GM12864 (cell line): Measurements from ENCODE around the gene TAP2.

ENCODE experiments used
- DNase-seq: peaks from one replicate; pipeline ENCODE4 v3.0.0-alpha.2; 2011; ENCODE audit warnings: low read depth
- H3K4me3 ChIP-seq: 2 replicates; pipeline ENCODE4 v1.5.1; 2011; ENCODE audit warnings: mild to moderate bottlenecking, low read depth, low read length, control low read depth
- TF ChIP-seq, protein P1 (sequence below): IDR thresholded peaks from 2 replicates; pipeline ENCODE4 v1.5.1; 2011; ENCODE audit warnings: low read depth, mild to moderate bottlenecking, moderate library complexity, low read length, control low read depth, inconsistent platforms; ENCODE audit errors: missing control alignments

TAP2 gene

DNA sequence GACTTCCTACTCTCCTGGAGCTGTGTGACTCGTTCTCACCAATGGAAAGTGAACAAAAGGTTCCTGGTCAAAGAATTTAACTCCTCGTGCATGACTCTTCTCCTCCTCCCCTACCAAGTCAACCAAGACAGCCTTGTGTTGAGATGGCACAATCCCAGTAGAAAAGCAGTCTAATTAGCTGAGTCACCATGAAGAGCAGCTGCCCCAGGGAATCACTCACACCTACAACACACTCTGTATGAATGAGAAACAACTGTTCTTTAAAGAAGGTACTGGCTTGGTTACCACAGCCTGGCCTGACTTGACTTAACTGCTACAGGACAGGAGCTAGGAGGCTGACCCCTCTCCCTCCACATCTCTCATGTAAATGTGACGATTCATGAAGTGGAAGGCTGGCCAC lies 18.8 kb downstream of the TAP2 start:
- H3K4me3 ChIP-seq, result no peak overlapping the region
- TF ChIP-seq, protein P1, sequence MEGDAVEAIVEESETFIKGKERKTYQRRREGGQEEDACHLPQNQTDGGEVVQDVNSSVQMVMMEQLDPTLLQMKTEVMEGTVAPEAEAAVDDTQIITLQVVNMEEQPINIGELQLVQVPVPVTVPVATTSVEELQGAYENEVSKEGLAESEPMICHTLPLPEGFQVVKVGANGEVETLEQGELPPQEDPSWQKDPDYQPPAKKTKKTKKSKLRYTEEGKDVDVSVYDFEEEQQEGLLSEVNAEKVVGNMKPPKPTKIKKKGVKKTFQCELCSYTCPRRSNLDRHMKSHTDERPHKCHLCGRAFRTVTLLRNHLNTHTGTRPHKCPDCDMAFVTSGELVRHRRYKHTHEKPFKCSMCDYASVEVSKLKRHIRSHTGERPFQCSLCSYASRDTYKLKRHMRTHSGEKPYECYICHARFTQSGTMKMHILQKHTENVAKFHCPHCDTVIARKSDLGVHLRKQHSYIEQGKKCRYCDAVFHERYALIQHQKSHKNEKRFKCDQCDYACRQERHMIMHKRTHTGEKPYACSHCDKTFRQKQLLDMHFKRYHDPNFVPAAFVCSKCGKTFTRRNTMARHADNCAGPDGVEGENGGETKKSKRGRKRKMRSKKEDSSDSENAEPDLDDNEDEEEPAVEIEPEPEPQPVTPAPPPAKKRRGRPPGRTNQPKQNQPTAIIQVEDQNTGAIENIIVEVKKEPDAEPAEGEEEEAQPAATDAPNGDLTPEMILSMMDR, result no peak
- no peak for DNase-seq

DNA sequence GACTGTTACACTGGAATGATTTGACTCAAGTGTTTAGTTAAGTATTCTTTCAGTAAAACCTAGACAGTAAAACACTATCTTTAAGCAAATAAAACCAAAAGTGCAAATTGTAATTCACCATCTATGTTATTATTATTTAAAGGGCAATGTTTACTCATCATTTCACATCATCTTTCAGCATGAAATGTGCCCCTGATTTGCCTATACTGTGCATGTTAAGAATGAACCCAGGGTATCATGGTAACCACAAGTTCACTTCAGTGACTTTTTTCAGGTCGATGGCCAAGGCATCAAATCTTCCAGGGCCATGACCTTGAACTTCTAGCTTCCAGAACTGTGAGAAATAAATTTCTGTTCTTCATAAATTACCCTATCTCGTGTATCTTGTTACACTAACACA lies 19.7 kb downstream of the TAP2 start:
- TF ChIP-seq, protein P1, result no peak

DNA sequence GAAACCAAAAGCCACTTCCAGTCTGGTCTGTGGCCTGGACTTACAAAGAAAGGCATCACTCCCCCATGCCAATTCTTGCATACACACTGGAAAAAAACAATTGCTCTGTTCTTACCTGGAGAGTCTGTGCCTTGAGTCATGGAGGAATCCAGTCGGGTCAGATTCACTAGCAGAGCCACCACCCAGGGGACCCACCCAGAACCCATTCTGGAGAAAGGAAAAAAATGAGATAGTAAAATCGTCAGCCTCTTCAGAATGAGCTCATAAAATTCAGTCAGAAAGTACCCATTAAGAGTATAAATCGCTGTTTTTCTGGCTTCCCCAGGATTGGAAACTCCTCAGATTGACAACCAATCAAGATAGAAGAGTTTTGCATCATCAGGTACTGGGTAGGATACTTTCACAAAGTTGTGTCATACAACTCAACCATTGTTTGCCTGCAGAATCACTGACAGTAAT lies 21.8 kb downstream of the TAP2 start, which contains the start of gene HLA-DOB:
Gene HLA-DOB (minus strand): TSS at position 257 of the 459 bp plus-strand sequence. CDS start 51 bp downstream, at position 206.
- H3K4me3 ChIP-seq, result peak within 1 kb of the TSS; percentile 64
- DNase-seq, result peak; percentile 57
- TF ChIP-seq, protein P1, result no peak

More for the DNA sequence above, 19.7 kb downstream of the TAP2 start:
- H3K4me3 ChIP-seq, result no peak overlapping the region
- DNase-seq, result no peak

DNA sequence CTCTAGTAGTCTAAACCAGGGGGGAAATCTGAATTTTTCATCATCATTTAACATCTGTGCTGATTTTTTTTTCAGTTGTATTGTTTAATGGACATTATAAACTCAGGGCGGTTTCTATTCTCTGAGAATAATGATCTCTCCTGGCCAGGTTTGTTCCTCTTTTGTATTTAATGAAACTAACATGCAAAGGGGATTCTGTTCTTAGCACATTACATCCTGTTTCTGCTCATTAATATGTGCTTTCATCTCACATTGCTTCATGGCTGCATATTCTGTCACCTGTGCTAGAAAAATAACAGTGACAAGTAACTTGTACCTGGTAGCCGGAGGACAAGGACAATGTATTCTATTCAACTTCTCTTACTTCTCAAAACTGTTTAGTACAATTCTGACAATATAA lies 22.5 kb downstream of the TAP2 start:
- TF ChIP-seq, protein P1, result no peak
- peak overlapping the region; percentile 64 for H3K4me3 ChIP-seq
- peak; percentile 48 for DNase-seq

DNA sequence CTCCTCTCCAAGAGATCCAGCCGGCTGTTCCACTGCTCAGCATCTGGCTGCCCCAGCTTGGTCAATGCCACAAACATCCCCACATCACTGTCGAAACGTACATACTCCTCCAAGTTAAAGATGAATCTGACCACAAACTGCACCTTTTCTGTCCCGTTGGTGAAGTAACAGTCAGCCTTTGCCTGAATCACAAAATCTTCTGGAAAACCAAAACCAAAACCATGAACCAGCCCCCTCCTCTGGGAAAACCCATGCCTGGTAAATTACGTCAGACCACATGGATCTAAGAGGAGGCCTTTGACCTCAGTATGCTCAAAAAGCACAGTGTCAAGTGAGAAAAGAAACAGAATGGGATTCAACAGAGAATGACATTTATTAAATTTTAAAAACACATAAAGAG lies 23.4 kb downstream of the TAP2 start:
- H3K4me3 ChIP-seq, result peak overlapping the region; percentile 64
- TF ChIP-seq, protein P1, result no peak
- no peak for DNase-seq

DNA sequence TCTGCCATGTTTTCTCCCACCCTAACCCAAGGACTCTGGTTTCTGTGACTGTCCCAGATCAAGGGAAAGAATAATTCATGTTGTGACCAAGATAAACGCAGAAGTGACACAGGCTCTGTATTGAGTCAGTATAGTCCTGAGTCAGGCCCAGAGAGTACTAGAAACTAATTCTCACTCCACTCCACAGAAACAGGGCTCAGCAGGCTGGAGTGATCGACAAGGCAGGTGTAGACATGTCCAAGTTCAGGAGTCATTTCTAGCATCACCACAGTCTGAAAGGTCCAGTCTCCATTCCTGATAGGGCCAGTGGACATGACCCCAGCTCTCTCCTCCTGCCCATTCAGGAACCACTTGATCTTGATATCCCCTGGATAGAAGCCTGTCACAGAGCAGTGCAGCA lies 24.4 kb downstream of the TAP2 start:
- no peak for DNase-seq
- TF ChIP-seq, protein P1, result no peak

DNA sequence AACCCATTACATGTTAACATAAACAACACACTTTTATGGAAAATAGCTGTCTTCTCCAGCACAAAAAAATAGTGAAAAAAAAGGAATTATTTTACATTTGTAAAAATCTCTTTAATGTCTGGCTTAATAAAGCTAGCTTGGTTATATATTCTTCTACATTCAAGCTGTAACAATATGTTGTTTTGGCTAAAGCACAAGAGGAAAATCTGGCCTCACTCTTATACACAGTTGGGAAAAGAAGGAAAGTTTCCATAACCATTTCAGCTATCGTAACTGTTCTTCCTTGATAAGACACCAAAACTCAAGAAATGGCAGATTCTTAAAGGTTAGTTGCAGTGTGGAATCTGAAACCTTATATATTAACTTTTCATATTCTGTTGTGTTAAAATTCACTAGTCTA lies 29.4 kb downstream of the TAP2 start:
- H3K4me3 ChIP-seq, result no peak overlapping the region
- DNase-seq, result no peak
- TF ChIP-seq, protein P1, result no peak

More for the DNA sequence above, 24.4 kb downstream of the TAP2 start:
- no peak overlapping the region for H3K4me3 ChIP-seq
